ENCODE measurements around the gene PKDREJ.

DNA sequence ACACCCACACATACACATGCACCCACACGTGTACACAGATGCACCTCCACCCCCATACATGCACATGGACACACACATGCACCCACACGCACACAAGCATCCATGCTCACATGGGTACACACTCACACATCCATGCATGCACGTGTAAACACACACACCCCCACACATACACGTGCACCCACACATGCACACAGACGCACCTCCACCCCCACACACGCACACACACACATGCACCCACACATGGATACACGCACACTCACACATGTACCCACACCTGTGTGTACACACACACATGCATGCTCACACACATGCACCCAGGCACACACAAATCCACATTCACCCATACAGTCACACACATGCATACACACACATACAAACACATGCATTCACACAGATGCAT, 37.5 kb downstream of the PKDREJ start:
- TF ChIP-seq, protein P1, sequence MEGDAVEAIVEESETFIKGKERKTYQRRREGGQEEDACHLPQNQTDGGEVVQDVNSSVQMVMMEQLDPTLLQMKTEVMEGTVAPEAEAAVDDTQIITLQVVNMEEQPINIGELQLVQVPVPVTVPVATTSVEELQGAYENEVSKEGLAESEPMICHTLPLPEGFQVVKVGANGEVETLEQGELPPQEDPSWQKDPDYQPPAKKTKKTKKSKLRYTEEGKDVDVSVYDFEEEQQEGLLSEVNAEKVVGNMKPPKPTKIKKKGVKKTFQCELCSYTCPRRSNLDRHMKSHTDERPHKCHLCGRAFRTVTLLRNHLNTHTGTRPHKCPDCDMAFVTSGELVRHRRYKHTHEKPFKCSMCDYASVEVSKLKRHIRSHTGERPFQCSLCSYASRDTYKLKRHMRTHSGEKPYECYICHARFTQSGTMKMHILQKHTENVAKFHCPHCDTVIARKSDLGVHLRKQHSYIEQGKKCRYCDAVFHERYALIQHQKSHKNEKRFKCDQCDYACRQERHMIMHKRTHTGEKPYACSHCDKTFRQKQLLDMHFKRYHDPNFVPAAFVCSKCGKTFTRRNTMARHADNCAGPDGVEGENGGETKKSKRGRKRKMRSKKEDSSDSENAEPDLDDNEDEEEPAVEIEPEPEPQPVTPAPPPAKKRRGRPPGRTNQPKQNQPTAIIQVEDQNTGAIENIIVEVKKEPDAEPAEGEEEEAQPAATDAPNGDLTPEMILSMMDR (IDR thresholded peaks at IDR 0.05): no peak
- TF ChIP-seq POLR2A (IDR thresholded peaks at IDR 0.05) (no peak), POLR2AphosphoS5 (IDR thresholded peaks at IDR 0.05; ENCODE audit: insufficient read depth in 1 of 2, low read depth in 1 of 2) (no peak)

Measured in vagina (tissue), 2 donors.